PC-9 (cell line): ENCODE results near the gene SLC10A2. TPM values are rescaled to one million over a fixed set of nuclear protein-coding genes. Genes with fewer than 3 reads are reported as not detected.
"Not testable (repeated sequence)": the region's sequence is repeated elsewhere in the genome, so short reads cannot be mapped to it uniquely, and the experiment has no call there.

Experiments used
- BruUV-seq: library from RNA; stranded (reverse); fragments of 400-500 nt; replicated peaks from 2 replicates; lab custom pipeline; 2021; lab: Mats Ljungman, UMichigan
- CTCF ChIA-PET: fragments of 300-600 bp; sonication (Branson Sonifier 250); formaldehyde crosslinking; loops from one replicate; lab custom pipeline; 2022; ENCODE audit warnings: antibody characterized with exemption; lab: Charles Lee
- POLR2A ChIA-PET: fragments of 300-600 bp; sonication (Branson Sonifier 250); formaldehyde crosslinking; loops from one replicate; lab custom pipeline; 2022; ENCODE audit warnings: antibody characterized with exemption; ENCODE audit not compliant: unreplicated experiment; lab: Charles Lee
- DNase-seq, 2 experiments: peaks; one replicate each; pipeline versions ENCODE4 v3.0.0 to v3.0.0-alpha.2; 2015 to 2022; ENCODE audit warnings: mixed read lengths in 1 of 2
- H2AFZ ChIP-seq: fragments of 200-600 bp; sonication (generic); 2 replicates; pipeline ENCODE4 v1.8.1; 2017; ENCODE audit warnings: antibody characterized with exemption
- H3F3A ChIP-seq: fragments of 200-600 bp; sonication (generic); 2 replicates; pipeline ENCODE4 v1.8.1; 2017; ENCODE audit warnings: antibody characterized with exemption, mild to moderate bottlenecking, low read depth; ENCODE audit not compliant: insufficient read depth
- H3K27ac ChIP-seq: fragments of 200-600 bp; sonication (generic); 2 replicates; pipeline ENCODE4 v1.6.1; 2016; ENCODE audit warnings: mixed run types
- H3K27me3 ChIP-seq: fragments of 200-600 bp; sonication (generic); 2 replicates; pipeline ENCODE4 v1.6.1; 2016; ENCODE audit warnings: low read depth, mixed run types; ENCODE audit not compliant: insufficient read depth
- H3K36me3 ChIP-seq: fragments of 200-600 bp; sonication (generic); 2 replicates; pipeline ENCODE4 v1.6.1; 2016; ENCODE audit warnings: low read depth, mixed run types
- H3K4me1 ChIP-seq: fragments of 200-600 bp; sonication (generic); replicated peaks from 2 replicates; pipeline ENCODE4 v1.6.1; 2016; ENCODE audit warnings: mixed run types; ENCODE audit not compliant: insufficient read depth
- H3K4me2 ChIP-seq: fragments of 200-600 bp; sonication (generic); 2 replicates; pipeline ENCODE4 v1.6.1; 2017; ENCODE audit warnings: mixed run types
- H3K4me3 ChIP-seq: fragments of 200-600 bp; sonication (generic); 2 replicates; pipeline ENCODE4 v1.6.1; 2016; ENCODE audit warnings: mixed run types
- H3K79me2 ChIP-seq: fragments of 200-600 bp; sonication (generic); 2 replicates; pipeline ENCODE4 v1.6.1; 2017; ENCODE audit warnings: low read depth, mixed run types
- H3K9me2 ChIP-seq: fragments of 200-600 bp; sonication (generic); 2 replicates; pipeline ENCODE4 v1.8.1; 2017; ENCODE audit warnings: mild to moderate bottlenecking; ENCODE audit not compliant: insufficient read depth
- H3K9me3 ChIP-seq: fragments of 200-600 bp; sonication (generic); 2 replicates; pipeline ENCODE4 v1.8.1; 2016; ENCODE audit warnings: low read depth; ENCODE audit not compliant: insufficient read depth
- H4K20me1 ChIP-seq: fragments of 200-600 bp; sonication (generic); 2 replicates; pipeline ENCODE4 v1.8.1; 2017; ENCODE audit not compliant: insufficient read depth
- CTCF ChIP-seq: fragments of 200-600 bp; sonication (generic); conservative IDR thresholded peaks from 2 replicates; pipeline ENCODE4 v1.6.1; 2017; ENCODE audit warnings: mixed run types, antibody characterized with exemption, mild to moderate bottlenecking, moderate library complexity
- EZH2 ChIP-seq: fragments of 200-600 bp; sonication (generic); IDR thresholded peaks from 2 replicates; pipeline ENCODE4 v1.8.0; 2017; ENCODE audit warnings: antibody characterized with exemption, low read depth
- intact Hi-C: fragments of 100-400 bp; cut with micrococcal nuclease; formaldehyde crosslinking; loops from one replicate; pipeline ENCODE4 v1.10.0; 2022; ENCODE audit not compliant: unreplicated experiment
- total RNA-seq: library from RNA; stranded (reverse); gene quantifications from 2 replicates; pipeline ENCODE4 v1.2.3, GENCODE V29; 2021

Gene SLC10A2
- total RNA-seq, 1 experiment from 2014 or later = not detected

- H3F3A ChIP-seq = no peaks in the 10 kb centered on the region
- TF ChIP-seq CTCF = no peak
- TF ChIP-seq EZH2 = no peak
- no peaks in the 10 kb centered on the region for H3K36me3 ChIP-seq
- no peak overlapping the region for H3K4me2 ChIP-seq
- H3K27me3 ChIP-seq = no peaks in the 10 kb centered on the region
- no peak overlapping the region for H3K4me3 ChIP-seq
- CTCF ChIA-PET = no interaction called here
- 0 out of 2 replicates have a peak, but pooled peaks cover 4% of the 10 kb centered on the region for H3K9me3 ChIP-seq
- H3K27ac ChIP-seq = no peak overlapping the region
- H4K20me1 ChIP-seq = no peaks in the 10 kb centered on the region
- POLR2A ChIA-PET = no interaction called here
- DNase-seq = no peak
- H2AFZ ChIP-seq = no peak overlapping the region
- no peaks in the 10 kb centered on the region for H3K79me2 ChIP-seq
- intact Hi-C loops = no loop called here
- H3K9me2 ChIP-seq = no peaks in the 10 kb centered on the region
- BruUV-seq = no TSS peak
- H3K4me1 ChIP-seq = no peaks in the 10 kb centered on the region
Observed at GRCh38 chr13:103097366-103097928, 31.2 kb upstream of the SLC10A2 start.

- CTCF ChIA-PET, BruUV-seq, DNase-seq: not testable (repeated sequence)
Observed at GRCh38 chr13:103093649-103094048, 27.4 kb upstream of the SLC10A2 start.

DNA sequence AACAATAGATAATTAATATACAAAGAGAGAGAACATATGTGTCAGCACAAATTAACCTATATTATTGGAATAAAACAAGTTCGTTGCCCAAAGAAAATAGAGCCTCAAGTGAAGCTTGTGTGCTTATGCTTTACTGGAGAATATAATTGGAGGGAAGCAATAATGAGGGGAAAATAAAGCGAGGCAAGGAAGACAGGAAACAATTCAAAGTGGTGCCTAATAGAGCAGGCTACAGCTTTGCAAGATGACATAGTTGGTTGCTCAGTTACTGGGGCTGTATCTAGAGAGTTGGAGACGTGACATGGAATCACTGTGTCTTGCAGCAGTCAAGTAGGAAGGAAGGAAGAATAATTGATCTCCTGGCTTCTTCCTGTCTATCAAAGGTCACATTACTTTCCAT, 21.1 kb upstream of the SLC10A2 start:
- no peaks in the 10 kb centered on the region for H3K79me2 ChIP-seq
- H3K27me3 ChIP-seq = no peaks in the 10 kb centered on the region
- no peaks in the 10 kb centered on the region for H3K36me3 ChIP-seq
- ChIA-PET CTCF (no interaction called here), POLR2A (no interaction called here)
- no peaks in the 10 kb centered on the region for H3K9me3 ChIP-seq
- H3K4me1 ChIP-seq = no peaks in the 10 kb centered on the region
- no peak overlapping the region for H2AFZ ChIP-seq
- no peaks in the 10 kb centered on the region for H4K20me1 ChIP-seq
- H3K27ac ChIP-seq = no peak overlapping the region
- no TSS peak for BruUV-seq
- H3F3A ChIP-seq = no peaks in the 10 kb centered on the region
- intact Hi-C loops = no loop called here
- no peak overlapping the region for H3K4me2 ChIP-seq
- H3K9me2 ChIP-seq = no peaks in the 10 kb centered on the region
- no peak for TF ChIP-seq EZH2
- TF ChIP-seq CTCF = no peak
- no peak for DNase-seq
- no peak overlapping the region for H3K4me3 ChIP-seq

More at GRCh38 chr13:103093649-103094048, 27.4 kb upstream of the SLC10A2 start:
- H3K9me2 ChIP-seq, H2AFZ ChIP-seq, H3K9me3 ChIP-seq, H3K36me3 ChIP-seq, H3K4me3 ChIP-seq, intact Hi-C loops, H3K4me2 ChIP-seq, H3K27ac ChIP-seq, H3K27me3 ChIP-seq, H3K4me1 ChIP-seq, H3F3A ChIP-seq, H3K79me2 ChIP-seq, POLR2A ChIA-PET, H4K20me1 ChIP-seq: not testable (repeated sequence)

DNA sequence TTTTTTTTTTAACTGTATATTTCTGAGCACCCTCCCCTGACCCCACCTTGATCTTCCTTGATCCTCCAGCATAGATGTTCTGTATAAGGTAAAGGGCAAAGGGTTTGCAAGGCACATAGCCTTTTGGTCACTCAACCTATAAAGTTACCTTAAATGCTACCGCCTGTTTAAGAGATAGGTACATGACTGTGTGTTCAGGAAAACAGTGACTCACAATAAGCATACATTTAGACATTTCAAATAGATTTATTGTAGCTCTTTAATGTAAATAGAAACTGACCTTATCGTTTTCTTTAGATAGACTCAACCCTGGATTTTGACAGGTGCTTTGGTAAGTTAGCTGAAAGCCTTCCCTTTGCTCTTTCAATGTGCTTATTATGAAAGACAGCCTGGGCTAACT, 15.2 kb upstream of the SLC10A2 start:
- Histone ChIP-seq H4K20me1 (no peaks in the 10 kb centered on the region), H3K79me2 (no peaks in the 10 kb centered on the region), H2AFZ (no peak overlapping the region), H3K4me3 (no peak overlapping the region), H3F3A (no peaks in the 10 kb centered on the region), H3K27me3 (no peaks in the 10 kb centered on the region), H3K4me1 (no peaks in the 10 kb centered on the region), H3K27ac (no peak overlapping the region), H3K4me2 (no peak overlapping the region), H3K9me3 (no peaks in the 10 kb centered on the region), H3K9me2 (no peaks in the 10 kb centered on the region), H3K36me3 (no peaks in the 10 kb centered on the region)
- ChIA-PET CTCF (no interaction called here), POLR2A (no interaction called here)
- peak in 1 of 2 experiments; percentile 55 for DNase-seq
- intact Hi-C loops = no loop called here
- no TSS peak for BruUV-seq
- TF ChIP-seq CTCF (no peak), EZH2 (no peak)
